Kidney (tissue), 22 donors: ENCODE measurements around the gene LHFPL4. TPM values are rescaled to one million over a fixed set of nuclear protein-coding genes. Genes with fewer than 3 reads are reported as not detected.
"Not testable (repeated sequence)": the region's sequence is repeated elsewhere in the genome, so short reads cannot be mapped to it uniquely, and the experiment has no call there.

Experiments
- DNase-seq, 5 donors: peaks; one replicate each; pipeline ENCODE4 v3.0.0-alpha.2; 2013 to 2020
- FAIRE-seq: peaks from 2 replicates; lab custom pipeline; 2012; peaks lifted over from hg19 to GRCh38; lab: Jason Lieb, UNC
- H3K27ac ChIP-seq, 2 donors: one replicate each; pipeline ENCODE4 v1.7.0; 2013; ENCODE audit warnings: low read depth in 2 of 2, low read length in 2 of 2, inconsistent platforms in 1 of 2
- H3K27me3 ChIP-seq: one replicate; pipeline ENCODE4 v1.7.1; 2013; ENCODE audit warnings: low read length, inconsistent platforms; ENCODE audit not compliant: control insufficient read depth, insufficient read depth
- H3K36me3 ChIP-seq, 3 donors: one replicate each; pipeline versions ENCODE4 v1.7.0 to v1.7.1; 2013; ENCODE audit warnings: low read length in 3 of 3, control low read depth in 1 of 3, inconsistent platforms in 1 of 3; ENCODE audit not compliant: insufficient read depth in 3 of 3, control insufficient read depth in 2 of 3
- H3K4me1 ChIP-seq, 3 donors: one replicate each; pipeline versions ENCODE4 v1.7.0 to v1.7.1; 2013; ENCODE audit warnings: low read length in 3 of 3, inconsistent platforms in 1 of 3, low read depth in 1 of 3; ENCODE audit not compliant: control insufficient read depth in 2 of 3, insufficient read depth in 2 of 3
- H3K4me3 ChIP-seq, 3 donors: one replicate each; pipeline versions ENCODE4 v1.7.0 to v1.8.1; 2013; ENCODE audit warnings: low read length in 3 of 3, control low read depth in 1 of 3, inconsistent platforms in 1 of 3
- H3K9ac ChIP-seq, 3 donors: one replicate each; pipeline versions ENCODE4 v1.7.0 to v1.7.1; 2013; ENCODE audit warnings: low read length in 3 of 3, control low read depth in 1 of 3, inconsistent platforms in 1 of 3
- H3K9me3 ChIP-seq, 3 donors: one replicate each; pipeline versions ENCODE4 v1.7.0 to v1.7.1; 2013; ENCODE audit warnings: low read length in 3 of 3, control low read depth in 1 of 3, inconsistent platforms in 1 of 3; ENCODE audit not compliant: control insufficient read depth in 2 of 3, insufficient read depth in 1 of 3
- intact Hi-C: fragments of 100-400 bp; cut with DNase I; formaldehyde crosslinking; loops from one replicate; pipeline ENCODE4 v1.11.1; 2022
- long read RNA-seq, 10 donors: library from polyadenylated mRNA in 1 of 10; unstranded in 1 of 10; transcript quantifications; one replicate each; pipeline ENCODE4 v2.0.0 and lab custom pipeline, GENCODE V29; 2021 to 2026
- polyA plus RNA-seq: library from polyadenylated mRNA; stranded (reverse); fragments of 350-450 nt; fragmentation: Illumina TruSeq; extraction: RNeasy Lipid Tissue Mini Kit (QIAGEN cat#74804); gene quantifications from one replicate; pipeline ENCODE4 v1.2.3, GENCODE V29; 2014; ENCODE audit warnings: low read depth, low replicate concordance; ENCODE audit not compliant: insufficient read depth
- total RNA-seq: library from RNA; stranded (reverse); fragmentation: NEBNext Ultra II Directional; extraction: Animal tissue kit (Norgen Biotek cat#: 25700); gene quantifications from one replicate; pipeline ENCODE4 v1.2.1, GENCODE V29; 2021
- TF ChIP-seq, protein P1 (sequence below): IDR thresholded peaks from 3 replicates; pipeline ENCODE4 v1.5.1; 2012; ENCODE audit warnings: mild to moderate bottlenecking, moderate library complexity, borderline replicate concordance; ENCODE audit not compliant: insufficient read depth; ENCODE audit errors: extremely low read depth
- donor health status: control.
- donor health status: control.
- donor health status: control.
- donor health status: control.
- donor health status: control.
- donor health status: DM: yes; HTN: yes; CAD: no.
- donor health status: Normal renal cell carcinoma (clear cell type).

LHFPL4 gene
- 0.25 TPM for total RNA-seq
- polyA plus RNA-seq: not detected
- long read RNA-seq, donor 1: 0 reads
- long read RNA-seq, donor 2: 0 reads
- long read RNA-seq, donor 3: 0 reads
- long read RNA-seq, donor 4: 0 reads
- long read RNA-seq, donor 5: 0 reads
- long read RNA-seq, donor 6: 0 reads
- long read RNA-seq, donor 7, partial matches to known transcripts: 0 of 2 reads
- long read RNA-seq, donor 7, other reads (novel, unspliced or antisense): 2 of 2 reads
- long read RNA-seq, donor 8: 0 reads
- long read RNA-seq, donor 9: 0 reads
- long read RNA-seq, donor 10: 0 reads

DNA sequence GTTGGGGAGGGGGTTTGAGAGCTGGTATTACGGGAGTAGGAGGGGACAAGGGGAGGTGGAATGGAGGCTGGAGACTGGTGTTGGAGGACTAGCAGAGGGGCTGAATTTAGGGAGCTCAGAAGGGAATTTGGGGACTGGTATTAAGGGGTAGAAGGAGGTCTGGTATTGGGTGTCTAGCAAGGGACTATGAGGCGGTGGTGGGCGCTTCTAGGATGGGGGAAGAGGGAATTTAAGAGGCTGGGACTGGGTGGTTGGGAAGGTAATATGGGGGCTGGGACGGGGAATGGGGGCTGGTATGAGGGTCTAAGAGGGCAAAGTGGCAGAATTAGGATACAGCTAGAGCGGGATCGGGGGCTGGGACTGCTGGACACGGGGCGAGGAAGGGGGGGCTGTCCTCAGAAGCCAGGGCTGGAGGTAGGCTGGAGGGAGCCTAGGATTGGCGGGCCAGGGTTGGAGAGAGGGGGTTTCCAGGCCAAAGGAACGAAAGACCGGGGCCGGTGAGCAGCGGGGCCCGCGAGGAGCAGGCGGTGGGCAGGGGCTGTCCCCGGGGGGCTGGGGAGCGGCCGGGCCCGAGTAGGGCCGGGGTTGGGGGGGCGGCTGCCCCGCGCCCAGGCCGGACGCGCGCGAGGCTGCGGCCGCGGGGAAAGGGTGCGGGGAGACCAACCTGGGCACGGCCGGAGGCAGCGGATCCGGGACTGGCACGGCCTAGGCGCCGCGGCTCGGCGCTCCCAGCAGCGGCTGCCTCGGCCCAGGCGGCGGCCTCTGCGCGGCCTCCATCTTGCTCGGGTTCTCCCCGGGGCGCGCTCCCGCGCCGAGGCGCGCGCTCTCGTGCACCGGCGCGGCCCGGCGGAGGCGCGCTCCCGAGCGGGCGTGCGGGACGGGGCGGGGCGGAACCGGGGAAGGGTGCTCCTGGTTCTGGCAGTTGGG is at the start of gene LHFPL4:
LHFPL4 (minus strand) TSS at position 802 of the 927 bp plus-strand sequence. CDS start 1,143 bp downstream, outside the sequence.
- H3K4me1 ChIP-seq: no peaks in the 10 kb centered on the region
- no peak within 1 kb of the TSS for H3K27ac ChIP-seq
- TF ChIP-seq, protein P1, sequence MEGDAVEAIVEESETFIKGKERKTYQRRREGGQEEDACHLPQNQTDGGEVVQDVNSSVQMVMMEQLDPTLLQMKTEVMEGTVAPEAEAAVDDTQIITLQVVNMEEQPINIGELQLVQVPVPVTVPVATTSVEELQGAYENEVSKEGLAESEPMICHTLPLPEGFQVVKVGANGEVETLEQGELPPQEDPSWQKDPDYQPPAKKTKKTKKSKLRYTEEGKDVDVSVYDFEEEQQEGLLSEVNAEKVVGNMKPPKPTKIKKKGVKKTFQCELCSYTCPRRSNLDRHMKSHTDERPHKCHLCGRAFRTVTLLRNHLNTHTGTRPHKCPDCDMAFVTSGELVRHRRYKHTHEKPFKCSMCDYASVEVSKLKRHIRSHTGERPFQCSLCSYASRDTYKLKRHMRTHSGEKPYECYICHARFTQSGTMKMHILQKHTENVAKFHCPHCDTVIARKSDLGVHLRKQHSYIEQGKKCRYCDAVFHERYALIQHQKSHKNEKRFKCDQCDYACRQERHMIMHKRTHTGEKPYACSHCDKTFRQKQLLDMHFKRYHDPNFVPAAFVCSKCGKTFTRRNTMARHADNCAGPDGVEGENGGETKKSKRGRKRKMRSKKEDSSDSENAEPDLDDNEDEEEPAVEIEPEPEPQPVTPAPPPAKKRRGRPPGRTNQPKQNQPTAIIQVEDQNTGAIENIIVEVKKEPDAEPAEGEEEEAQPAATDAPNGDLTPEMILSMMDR: no peak
- FAIRE-seq (no peak), DNase-seq (no peak)
- no peaks in the 10 kb centered on the region for H3K36me3 ChIP-seq
- H3K9me3 ChIP-seq: no peaks in the 10 kb centered on the region
- intact Hi-C loops: no loop called here
- H3K9ac ChIP-seq: no peak within 1 kb of the TSS
- H3K27me3 ChIP-seq: peaks cover 5% of the 10 kb centered on the region
- H3K4me3 ChIP-seq: no peak within 1 kb of the TSS

- no peak for FAIRE-seq
- TF ChIP-seq, protein P1: no peak
- Histone ChIP-seq H3K4me1 (no peaks in the 10 kb centered on the region), H3K9me3 (peaks cover 0 to 15% (median 0%) of the 10 kb centered on the region in 3 donors), H3K27me3 (no peaks in the 10 kb centered on the region), H3K9ac (no peak overlapping the region), H3K4me3 (no peak overlapping the region), H3K27ac (no peak overlapping the region), H3K36me3 (no peaks in the 10 kb centered on the region)
- DNase-seq: no peak
- intact Hi-C loops: no loop called here
These were observed 49.0 kb upstream of the LHFPL4 start for GRCh38 chr3:9602620-9603019.

- H3K27me3 ChIP-seq, H3K36me3 ChIP-seq, H3K4me1 ChIP-seq, DNase-seq, H3K9ac ChIP-seq, intact Hi-C loops, FAIRE-seq: not testable (repeated sequence)
- peak overlapping the region in 1 of 2 donors; percentile 71 for H3K27ac ChIP-seq
- H3K9me3 ChIP-seq: peaks cover 0 to 16% (median 0%) of the 10 kb centered on the region in 3 donors
- peak overlapping the region in 1 of 3 donors; percentile 48 for H3K4me3 ChIP-seq
These were observed 47.5 kb upstream of the LHFPL4 start for GRCh38 chr3:9601006-9601581.

- TF ChIP-seq, protein P1: no peak
- peak overlapping the region in 1 of 3 donors; percentile 48 for H3K4me3 ChIP-seq
- no peaks in the 10 kb centered on the region for H3K4me1 ChIP-seq
- no peaks in the 10 kb centered on the region for H3K36me3 ChIP-seq
- H3K27me3 ChIP-seq: no peaks in the 10 kb centered on the region
- peak overlapping the region in 1 of 2 donors; percentile 71 for H3K27ac ChIP-seq
- intact Hi-C loops: no loop called here
- no peak for FAIRE-seq
- no peak overlapping the region for H3K9ac ChIP-seq
- peaks cover 0 to 16% (median 0%) of the 10 kb centered on the region in 3 donors for H3K9me3 ChIP-seq
- peak; percentile 61 to 76 (median 69) for DNase-seq
These were observed 47.0 kb upstream of the LHFPL4 start for GRCh38 chr3:9600597-9600996.
